ENCODE data around the gene XYLT1.

The XYLT1 gene

GRCh38 chr16:17223576-17223975, 247.2 kb downstream of the XYLT1 start:
- Histone ChIP-seq H3F3A (ENCODE audit: control insufficient read depth, insufficient read depth) (no peaks in the 10 kb centered on the region), H3K4me1 (ENCODE audit: control insufficient read depth, low read length) (peaks cover 26% of the 10 kb centered on the region), H3K4me2 (ENCODE audit: low read length) (peak overlapping the region; percentile 3; the same call in 1 of the 2 replicates), H3K9me3 (ENCODE audit: control insufficient read depth, insufficient read depth, low read length) (no peaks in the 10 kb centered on the region), H4K20me1 (ENCODE audit: control insufficient read depth, insufficient read depth, low read depth, low read length) (0 out of 2 replicates have a peak, but pooled peaks cover 4% of the 10 kb centered on the region), H3K36me3 (ENCODE audit: control insufficient read depth, low read length) (no peaks in the 10 kb centered on the region), H3K79me2 (ENCODE audit: control insufficient read depth, low read length) (no peaks in the 10 kb centered on the region), H3K4me3 (ENCODE audit: low read length) (no peak overlapping the region), H3K27me3 (ENCODE audit: control insufficient read depth, low read length) (no peaks in the 10 kb centered on the region), H3K27ac (ENCODE audit: low read depth, low read length) (no peak overlapping the region), H3K9me2 (replicated peaks; ENCODE audit: control insufficient read depth, low read length) (no peaks in the 10 kb centered on the region)
- no peak for TF ChIP-seq EZH2phosphoT487 (IDR thresholded peaks at IDR 0.05; ENCODE audit: borderline replicate concordance, low read length)
- TF ChIP-seq CTCF (IDR thresholded peaks at IDR 0.05; ENCODE audit: low read depth, low read length, poor library complexity, severe bottlenecking) = no peak

- H3K4me2 ChIP-seq (ENCODE audit: low read length) = no peak overlapping the region
Measured at GRCh38 chr16:17222871-17223401, 247.8 kb downstream of the XYLT1 start.

GRCh38 chr16:17219991-17220390, 250.8 kb downstream of the XYLT1 start:
- Histone ChIP-seq H3K4me2 (ENCODE audit: low read length) (no peak overlapping the region), H3K4me1 (ENCODE audit: control insufficient read depth, low read length) (peaks cover 19% of the 10 kb centered on the region), H3K79me2 (ENCODE audit: control insufficient read depth, low read length) (no peaks in the 10 kb centered on the region), H3K27me3 (ENCODE audit: control insufficient read depth, low read length) (no peaks in the 10 kb centered on the region), H3K36me3 (ENCODE audit: control insufficient read depth, low read length) (no peaks in the 10 kb centered on the region), H3K27ac (ENCODE audit: low read depth, low read length) (no peak overlapping the region), H3K4me3 (ENCODE audit: low read length) (no peak overlapping the region), H3K9me3 (ENCODE audit: control insufficient read depth, insufficient read depth, low read length) (no peaks in the 10 kb centered on the region), H3K9me2 (replicated peaks; ENCODE audit: control insufficient read depth, low read length) (no peaks in the 10 kb centered on the region), H3F3A (ENCODE audit: control insufficient read depth, insufficient read depth) (no peaks in the 10 kb centered on the region), H4K20me1 (ENCODE audit: control insufficient read depth, insufficient read depth, low read depth, low read length) (no peaks in the 10 kb centered on the region)
- TF ChIP-seq EZH2phosphoT487 (IDR thresholded peaks at IDR 0.05; ENCODE audit: borderline replicate concordance, low read length) (no peak), CTCF (IDR thresholded peaks at IDR 0.05; ENCODE audit: low read depth, low read length, poor library complexity, severe bottlenecking) (no peak)

More at GRCh38 chr16:17222871-17223401, 247.8 kb downstream of the XYLT1 start:
- Histone ChIP-seq H4K20me1 (ENCODE audit: control insufficient read depth, insufficient read depth, low read depth, low read length) (0 out of 2 replicates have a peak, but pooled peaks cover under 1% of the 10 kb centered on the region), H3K79me2 (ENCODE audit: control insufficient read depth, low read length) (no peaks in the 10 kb centered on the region), H3K27ac (ENCODE audit: low read depth, low read length) (no peak overlapping the region), H3K4me1 (ENCODE audit: control insufficient read depth, low read length) (peaks cover 26% of the 10 kb centered on the region), H3K27me3 (ENCODE audit: control insufficient read depth, low read length) (no peaks in the 10 kb centered on the region), H3K4me3 (ENCODE audit: low read length) (no peak overlapping the region), H3K9me3 (ENCODE audit: control insufficient read depth, insufficient read depth, low read length) (no peaks in the 10 kb centered on the region), H3F3A (ENCODE audit: control insufficient read depth, insufficient read depth) (no peaks in the 10 kb centered on the region), H3K9me2 (replicated peaks; ENCODE audit: control insufficient read depth, low read length) (no peaks in the 10 kb centered on the region), H3K36me3 (ENCODE audit: control insufficient read depth, low read length) (no peaks in the 10 kb centered on the region)
- no peak for TF ChIP-seq EZH2phosphoT487 (IDR thresholded peaks at IDR 0.05; ENCODE audit: borderline replicate concordance, low read length)
- TF ChIP-seq CTCF (IDR thresholded peaks at IDR 0.05; ENCODE audit: low read depth, low read length, poor library complexity, severe bottlenecking) = no peak

Measured in DOHH2 (cell line).